NCI-H2029 (cell line): Measurements from ENCODE around the gene FNDC3B.

ENCODE experiments used
- DNase-seq: peaks from one replicate; lab custom pipeline; 2025; lab: John Stamatoyannopoulos, UW

FNDC3B gene

GRCh38 chr3:172213904-172214303 is 174.5 kb downstream of the FNDC3B start:
- DNase-seq, result peak; percentile 81

- DNase-seq, result no peak
Measured at GRCh38 chr3:172216267-172216666, 176.9 kb downstream of the FNDC3B start.

- DNase-seq, result no peak
Measured at GRCh38 chr3:172216911-172217310, 177.5 kb downstream of the FNDC3B start.

GRCh38 chr3:172217877-172218276 is 178.5 kb downstream of the FNDC3B start:
- no peak for DNase-seq

GRCh38 chr3:172218350-172219323 is 179.3 kb downstream of the FNDC3B start:
- DNase-seq, result no peak

- DNase-seq, result no peak
Measured at GRCh38 chr3:172219750-172220149, 180.4 kb downstream of the FNDC3B start.

GRCh38 chr3:172221547-172221946 is 182.2 kb downstream of the FNDC3B start:
- DNase-seq, result no peak

GRCh38 chr3:172222478-172223071 is 183.2 kb downstream of the FNDC3B start:
- no peak for DNase-seq

GRCh38 chr3:172223870-172224269 is 184.5 kb downstream of the FNDC3B start:
- DNase-seq, result peak; percentile 60

- peak; percentile 95 for DNase-seq
Measured at GRCh38 chr3:172224560-172225214, 185.3 kb downstream of the FNDC3B start.

- DNase-seq, result no peak
Measured at GRCh38 chr3:172225215-172225707, 185.9 kb downstream of the FNDC3B start.

- no peak for DNase-seq
Measured at GRCh38 chr3:172226831-172227230, 187.5 kb downstream of the FNDC3B start.

- DNase-seq, result no peak
Measured at GRCh38 chr3:172227340-172228035, 188.1 kb downstream of the FNDC3B start.

- DNase-seq, result no peak
Measured at GRCh38 chr3:172228036-172228415, 188.6 kb downstream of the FNDC3B start.

- DNase-seq, result no peak
Measured at GRCh38 chr3:172229462-172229861, 190.1 kb downstream of the FNDC3B start.

- no peak for DNase-seq
Measured at GRCh38 chr3:172231318-172231901, 192.0 kb downstream of the FNDC3B start.

GRCh38 chr3:172232579-172233212 is 193.3 kb downstream of the FNDC3B start:
- no peak for DNase-seq

- DNase-seq, result no peak
Measured at GRCh38 chr3:172233474-172234277, 194.3 kb downstream of the FNDC3B start.

- DNase-seq, result no peak
Measured at GRCh38 chr3:172235698-172236097, 196.3 kb downstream of the FNDC3B start.
